ENCODE measurements around the gene ARHGEF5.

The ARHGEF5 gene

DNA sequence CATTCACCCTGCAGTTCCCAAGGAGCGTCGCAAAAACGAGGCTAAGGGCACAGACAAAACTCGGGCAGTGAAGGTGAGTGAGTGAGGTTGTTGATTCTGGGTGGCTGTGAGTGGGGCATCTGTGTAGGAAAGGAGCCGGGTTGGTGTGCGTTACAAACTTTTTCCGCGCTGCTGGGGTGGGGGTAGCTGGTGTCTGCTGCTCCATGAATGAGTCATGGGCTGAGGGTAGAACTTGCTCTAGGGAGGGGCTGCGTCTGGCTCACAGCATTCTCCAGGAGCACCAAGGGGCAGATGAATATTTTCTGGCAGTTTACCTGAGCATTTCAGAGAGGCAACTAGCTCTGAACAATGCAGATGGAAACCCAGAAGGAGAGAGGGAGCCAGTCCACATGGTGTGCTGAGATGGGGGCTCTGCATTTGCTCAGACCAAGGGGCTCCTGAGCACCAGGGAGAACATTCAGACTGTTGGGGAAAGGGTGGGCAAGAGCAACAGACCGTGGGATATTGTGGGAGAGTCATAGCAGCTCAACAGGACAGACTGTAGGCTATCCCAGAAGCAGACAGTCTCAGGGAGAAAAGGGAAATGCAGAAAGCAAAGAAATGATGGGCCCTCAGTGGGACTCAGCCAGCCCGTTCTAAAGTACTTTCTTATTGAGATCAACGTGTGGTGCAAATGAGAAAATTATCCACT lies 29.5 kb downstream of the ARHGEF5 start:
- Histone ChIP-seq H3K27me3 (ENCODE audit: low read depth, low read length) (peaks cover 51% of the 10 kb centered on the region), H3K36me3 (replicated peaks; ENCODE audit: low read depth, low read length) (no peaks in the 10 kb centered on the region), H4K20me1 (ENCODE audit: insufficient read depth, low read length) (peaks cover 3% of the 10 kb centered on the region; the same call in 1 of the 2 replicates), H3K4me1 (ENCODE audit: low read length) (no peaks in the 10 kb centered on the region), H3K79me2 (ENCODE audit: low read length) (no peaks in the 10 kb centered on the region), H3K9ac (ENCODE audit: low read length) (no peak overlapping the region), H2AFZ (ENCODE audit: low read depth, low read length) (no peak overlapping the region), H3K27ac (ENCODE audit: low read length) (no peak overlapping the region), H3K4me3 (ENCODE audit: low read length) (no peak overlapping the region), H3K9me3 (ENCODE audit: insufficient read depth, low read length) (no peaks in the 10 kb centered on the region), H3K4me2 (ENCODE audit: low read length) (no peak overlapping the region)
- TF ChIP-seq EZH2phosphoT487 (IDR thresholded peaks at IDR 0.05; ENCODE audit: low read depth) = no peak
- TF ChIP-seq, protein P1, sequence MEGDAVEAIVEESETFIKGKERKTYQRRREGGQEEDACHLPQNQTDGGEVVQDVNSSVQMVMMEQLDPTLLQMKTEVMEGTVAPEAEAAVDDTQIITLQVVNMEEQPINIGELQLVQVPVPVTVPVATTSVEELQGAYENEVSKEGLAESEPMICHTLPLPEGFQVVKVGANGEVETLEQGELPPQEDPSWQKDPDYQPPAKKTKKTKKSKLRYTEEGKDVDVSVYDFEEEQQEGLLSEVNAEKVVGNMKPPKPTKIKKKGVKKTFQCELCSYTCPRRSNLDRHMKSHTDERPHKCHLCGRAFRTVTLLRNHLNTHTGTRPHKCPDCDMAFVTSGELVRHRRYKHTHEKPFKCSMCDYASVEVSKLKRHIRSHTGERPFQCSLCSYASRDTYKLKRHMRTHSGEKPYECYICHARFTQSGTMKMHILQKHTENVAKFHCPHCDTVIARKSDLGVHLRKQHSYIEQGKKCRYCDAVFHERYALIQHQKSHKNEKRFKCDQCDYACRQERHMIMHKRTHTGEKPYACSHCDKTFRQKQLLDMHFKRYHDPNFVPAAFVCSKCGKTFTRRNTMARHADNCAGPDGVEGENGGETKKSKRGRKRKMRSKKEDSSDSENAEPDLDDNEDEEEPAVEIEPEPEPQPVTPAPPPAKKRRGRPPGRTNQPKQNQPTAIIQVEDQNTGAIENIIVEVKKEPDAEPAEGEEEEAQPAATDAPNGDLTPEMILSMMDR (IDR thresholded peaks at IDR 0.05; ENCODE audit: low read depth, low read length) = no peak

DNA sequence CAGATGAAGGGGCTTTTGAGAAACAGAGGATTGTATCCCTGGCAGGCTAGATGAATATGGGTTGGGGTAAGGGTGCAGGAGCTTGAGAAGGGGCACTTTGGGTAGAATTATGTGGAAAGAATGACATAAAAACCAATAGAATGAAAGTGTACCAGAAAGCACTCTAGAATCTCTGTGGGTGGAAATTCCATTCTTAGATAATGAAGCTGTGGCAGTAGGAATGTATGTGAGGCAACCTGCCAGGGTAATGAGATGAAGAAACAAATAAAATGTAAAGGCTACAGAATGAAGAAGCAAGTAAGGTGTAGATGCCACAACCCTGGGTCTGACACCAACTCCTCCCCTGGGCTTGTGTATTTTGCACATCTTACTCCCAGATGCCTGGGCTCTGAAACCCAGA lies 31.5 kb downstream of the ARHGEF5 start:
- no peak overlapping the region for H3K4me2 ChIP-seq (ENCODE audit: low read length)
- no peaks in the 10 kb centered on the region for H3K36me3 ChIP-seq (replicated peaks; ENCODE audit: low read depth, low read length)
- no peak for TF ChIP-seq EZH2phosphoT487 (IDR thresholded peaks at IDR 0.05; ENCODE audit: low read depth)
- TF ChIP-seq, protein P1 (IDR thresholded peaks at IDR 0.05; ENCODE audit: low read depth, low read length) = no peak
- no peak overlapping the region for H3K27ac ChIP-seq (ENCODE audit: low read length)
- no peaks in the 10 kb centered on the region for H3K4me1 ChIP-seq (ENCODE audit: low read length)
- H2AFZ ChIP-seq (ENCODE audit: low read depth, low read length) = no peak overlapping the region
- peaks cover 3% of the 10 kb centered on the region; the same call in 1 of the 2 replicates for H4K20me1 ChIP-seq (ENCODE audit: insufficient read depth, low read length)
- H3K9ac ChIP-seq (ENCODE audit: low read length) = no peak overlapping the region
- peaks cover 59% of the 10 kb centered on the region for H3K27me3 ChIP-seq (ENCODE audit: low read depth, low read length)
- H3K4me3 ChIP-seq (ENCODE audit: low read length) = no peak overlapping the region
- H3K9me3 ChIP-seq (ENCODE audit: insufficient read depth, low read length) = no peaks in the 10 kb centered on the region
- no peaks in the 10 kb centered on the region for H3K79me2 ChIP-seq (ENCODE audit: low read length)

DNA sequence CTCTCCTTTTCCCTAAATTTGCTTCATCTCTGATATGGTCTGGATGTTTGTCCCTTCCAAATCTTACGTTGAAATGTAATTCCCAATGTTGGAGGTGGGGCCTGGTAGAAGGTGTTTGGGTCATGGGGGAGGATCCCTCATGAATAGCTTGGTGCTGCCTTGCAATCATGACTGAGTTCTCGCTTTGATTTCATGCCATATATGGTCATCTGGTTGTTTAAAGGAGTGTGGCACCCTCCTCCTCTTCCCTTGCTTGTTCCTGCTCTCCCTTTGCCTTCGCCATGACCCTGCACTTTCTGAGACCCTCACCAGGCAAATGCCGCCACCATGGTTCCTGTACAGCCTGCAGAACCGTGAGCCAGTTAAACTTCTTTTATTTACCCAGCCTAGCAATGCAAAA lies 33.7 kb downstream of the ARHGEF5 start:
- no peak overlapping the region for H3K27ac ChIP-seq (ENCODE audit: low read length)
- no peaks in the 10 kb centered on the region for H3K36me3 ChIP-seq (replicated peaks; ENCODE audit: low read depth, low read length)
- H3K4me2 ChIP-seq (ENCODE audit: low read length) = no peak overlapping the region
- H3K9ac ChIP-seq (ENCODE audit: low read length) = no peak overlapping the region
- H2AFZ ChIP-seq (ENCODE audit: low read depth, low read length) = no peak overlapping the region
- peaks cover 57% of the 10 kb centered on the region for H3K27me3 ChIP-seq (ENCODE audit: low read depth, low read length)
- H3K9me3 ChIP-seq (ENCODE audit: insufficient read depth, low read length) = no peaks in the 10 kb centered on the region
- H3K79me2 ChIP-seq (ENCODE audit: low read length) = no peaks in the 10 kb centered on the region
- TF ChIP-seq EZH2phosphoT487 (IDR thresholded peaks at IDR 0.05; ENCODE audit: low read depth) = no peak
- TF ChIP-seq, protein P1 (IDR thresholded peaks at IDR 0.05; ENCODE audit: low read depth, low read length) = no peak
- peaks cover 3% of the 10 kb centered on the region; the same call in 1 of the 2 replicates for H4K20me1 ChIP-seq (ENCODE audit: insufficient read depth, low read length)
- H3K4me3 ChIP-seq (ENCODE audit: low read length) = no peak overlapping the region
- H3K4me1 ChIP-seq (ENCODE audit: low read length) = no peaks in the 10 kb centered on the region

DNA sequence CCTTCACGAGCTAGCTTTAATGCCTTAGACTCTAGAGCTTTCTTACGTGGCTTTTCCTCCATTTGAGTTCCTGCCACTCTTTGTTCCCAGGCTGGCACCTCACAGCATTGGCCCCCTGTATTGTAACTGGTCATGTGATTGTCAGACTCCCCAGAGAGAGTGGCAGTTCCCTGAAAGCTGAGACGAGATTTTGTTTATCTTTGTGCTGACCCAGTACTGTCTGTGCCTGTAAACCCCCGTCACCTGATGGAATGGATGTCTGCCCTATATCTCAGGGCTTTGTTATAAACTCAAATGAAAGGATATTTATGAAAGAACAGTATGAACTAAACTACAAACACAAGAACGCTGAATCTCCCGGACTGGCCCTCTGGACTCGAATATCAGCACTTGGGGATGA lies 35.3 kb downstream of the ARHGEF5 start:
- H3K27me3 ChIP-seq (ENCODE audit: low read depth, low read length) = peaks cover 49% of the 10 kb centered on the region
- no peaks in the 10 kb centered on the region for H3K36me3 ChIP-seq (replicated peaks; ENCODE audit: low read depth, low read length)
- TF ChIP-seq, protein P1 (IDR thresholded peaks at IDR 0.05; ENCODE audit: low read depth, low read length) = no peak
- no peak for TF ChIP-seq EZH2phosphoT487 (IDR thresholded peaks at IDR 0.05; ENCODE audit: low read depth)
- no peaks in the 10 kb centered on the region for H3K4me1 ChIP-seq (ENCODE audit: low read length)
- no peaks in the 10 kb centered on the region for H3K9me3 ChIP-seq (ENCODE audit: insufficient read depth, low read length)
- H3K4me3 ChIP-seq (ENCODE audit: low read length) = no peak overlapping the region
- H3K9ac ChIP-seq (ENCODE audit: low read length) = no peak overlapping the region
- no peak overlapping the region for H3K27ac ChIP-seq (ENCODE audit: low read length)
- no peak overlapping the region for H2AFZ ChIP-seq (ENCODE audit: low read depth, low read length)
- no peaks in the 10 kb centered on the region for H3K79me2 ChIP-seq (ENCODE audit: low read length)
- H3K4me2 ChIP-seq (ENCODE audit: low read length) = no peak overlapping the region
- H4K20me1 ChIP-seq (ENCODE audit: insufficient read depth, low read length) = peaks cover 3% of the 10 kb centered on the region; the same call in 1 of the 2 replicates
